AML-193 (cell line): ENCODE data around the gene PRMT3.
A peak's percentile ranks its signal among the peaks of the same experiment; 100 is the strongest.
"Not testable (repeated sequence)": the region's sequence is repeated elsewhere in the genome, so short reads cannot be mapped to it uniquely, and the experiment has no call there.

Experiments used
- DNase-seq, 2 experiments: peaks; one replicate each; lab custom pipeline; 2025; lab: John Stamatoyannopoulos, UW

PRMT3 gene

DNA sequence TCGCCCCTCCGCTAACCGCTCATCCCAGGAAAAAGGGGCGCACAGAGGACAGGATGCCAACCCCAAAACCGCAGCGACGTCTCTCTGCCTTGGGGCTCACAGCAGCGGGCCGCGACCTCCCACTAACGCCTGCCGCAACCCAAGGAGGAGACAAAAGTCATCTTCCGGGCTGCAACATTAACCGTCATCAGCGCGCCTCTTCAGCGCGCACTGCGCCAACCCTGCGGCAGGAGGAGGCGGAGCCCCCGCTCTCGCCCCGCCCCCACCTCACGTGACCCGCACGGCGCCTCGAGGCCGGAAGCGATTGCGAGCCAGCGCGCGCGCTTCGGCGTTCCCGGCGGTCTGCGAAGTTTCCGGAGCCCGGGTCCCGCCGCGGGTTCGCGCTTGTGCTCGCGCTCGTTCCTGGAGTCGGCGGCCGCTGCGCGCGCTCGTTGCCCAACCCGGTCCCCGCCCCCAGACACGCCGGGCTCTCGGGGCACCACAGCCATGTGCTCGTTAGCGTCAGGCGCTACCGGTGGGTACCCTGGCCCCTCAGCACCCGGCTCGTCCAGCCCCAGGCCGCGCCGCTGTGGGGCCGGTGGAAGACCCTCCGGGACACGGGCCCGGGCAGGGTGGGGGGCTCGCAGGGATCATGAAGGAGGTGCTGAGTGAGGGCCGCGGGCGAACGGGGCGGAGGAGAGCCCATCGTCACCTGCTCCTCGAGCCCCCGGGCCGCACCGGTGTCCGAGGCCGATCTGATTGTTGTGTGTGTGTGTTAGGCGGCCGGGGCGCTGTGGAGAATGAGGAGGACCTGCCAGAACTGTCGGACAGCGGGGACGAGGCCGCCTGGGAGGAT lies at the start of gene PRMT3:
Gene PRMT3 (plus strand): TSS at position 456 of the 835 bp plus-strand sequence. CDS start 31 bp downstream, at position 487.
- DNase-seq, result peak; percentile 85

DNA sequence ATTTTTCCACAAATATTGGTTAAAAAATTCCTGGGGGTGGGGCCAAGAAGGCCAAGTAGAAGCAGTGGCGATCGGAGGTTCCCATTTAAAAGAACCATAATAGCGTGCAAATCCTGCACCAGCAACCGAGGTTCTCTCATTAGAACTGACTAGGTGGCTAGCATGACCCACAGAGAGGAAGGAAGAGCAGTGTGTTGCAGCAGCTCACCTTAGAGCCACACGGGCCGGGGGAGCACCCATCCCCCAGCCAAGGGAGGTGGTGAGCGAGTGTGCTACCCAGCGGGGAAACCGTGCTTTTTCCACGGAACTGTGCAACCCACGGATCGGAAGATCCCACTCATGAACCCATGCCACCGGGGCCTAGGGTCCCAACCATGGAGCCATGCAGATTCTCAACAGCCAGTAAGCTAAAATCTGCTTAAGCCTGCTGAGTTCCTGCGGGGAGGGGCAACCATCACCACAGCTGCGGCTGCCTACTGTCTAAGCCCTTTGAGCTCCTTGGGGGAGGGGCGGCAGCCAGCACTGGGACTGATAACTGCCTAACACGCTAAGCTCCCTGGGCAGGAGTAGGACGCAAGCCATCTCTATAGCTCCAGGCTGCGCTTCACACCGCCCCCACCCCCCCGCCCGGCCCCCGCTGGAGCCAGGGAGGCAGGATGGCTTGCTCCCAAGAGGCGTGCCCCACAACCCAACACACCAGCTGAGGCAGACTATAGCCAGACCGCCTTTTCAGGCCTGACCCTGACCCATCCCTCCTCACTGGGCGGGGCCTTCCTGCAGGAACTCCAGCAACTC lies 45.0 kb upstream of the PRMT3 start:
- DNase-seq, result no peak

DNA sequence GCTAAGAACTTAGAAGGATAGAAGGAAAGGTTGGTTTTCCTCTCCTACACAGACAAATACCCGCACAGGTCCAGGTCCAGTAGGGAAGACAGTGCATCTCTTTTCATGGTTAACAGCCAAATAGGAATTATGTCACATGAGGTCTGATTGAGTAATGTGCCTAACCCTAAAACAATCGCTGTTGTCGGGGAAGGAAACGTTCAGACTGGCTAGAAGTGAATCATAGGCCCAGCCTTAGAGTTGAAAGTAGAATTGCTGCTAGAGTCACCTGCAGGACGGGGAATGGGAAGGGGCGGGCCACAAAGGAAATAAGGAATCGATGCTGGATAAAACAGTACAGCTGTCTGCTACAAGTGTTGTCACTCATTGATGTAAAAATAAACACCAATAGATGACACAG lies 36.4 kb upstream of the PRMT3 start:
- DNase-seq, result no peak

DNA sequence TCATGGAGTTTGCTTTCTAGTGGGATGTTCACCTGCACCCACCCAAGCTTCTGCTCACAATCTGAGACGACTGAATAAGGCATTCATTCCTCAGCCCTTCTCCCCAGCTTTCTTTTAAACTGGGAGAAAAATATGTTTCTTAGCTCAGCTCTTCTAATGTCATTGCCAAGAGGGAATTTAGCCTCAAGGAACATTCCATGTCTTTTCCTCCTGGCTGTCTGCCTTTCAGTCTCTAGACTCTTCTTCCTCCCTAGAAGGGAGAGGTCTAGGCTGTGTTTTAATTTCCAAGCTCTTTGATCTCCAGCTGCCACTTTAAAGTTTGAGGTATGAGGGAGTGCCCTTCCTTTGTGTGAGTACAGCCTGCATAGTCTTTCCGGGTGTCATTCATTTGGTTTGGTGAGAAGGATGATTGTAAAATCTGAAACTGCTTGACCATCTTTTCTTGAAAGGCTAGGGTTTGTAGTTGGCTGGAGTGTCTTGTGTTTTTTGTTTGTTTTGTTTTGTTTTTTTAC lies 35.7 kb upstream of the PRMT3 start:
- DNase-seq, result no peak

DNA sequence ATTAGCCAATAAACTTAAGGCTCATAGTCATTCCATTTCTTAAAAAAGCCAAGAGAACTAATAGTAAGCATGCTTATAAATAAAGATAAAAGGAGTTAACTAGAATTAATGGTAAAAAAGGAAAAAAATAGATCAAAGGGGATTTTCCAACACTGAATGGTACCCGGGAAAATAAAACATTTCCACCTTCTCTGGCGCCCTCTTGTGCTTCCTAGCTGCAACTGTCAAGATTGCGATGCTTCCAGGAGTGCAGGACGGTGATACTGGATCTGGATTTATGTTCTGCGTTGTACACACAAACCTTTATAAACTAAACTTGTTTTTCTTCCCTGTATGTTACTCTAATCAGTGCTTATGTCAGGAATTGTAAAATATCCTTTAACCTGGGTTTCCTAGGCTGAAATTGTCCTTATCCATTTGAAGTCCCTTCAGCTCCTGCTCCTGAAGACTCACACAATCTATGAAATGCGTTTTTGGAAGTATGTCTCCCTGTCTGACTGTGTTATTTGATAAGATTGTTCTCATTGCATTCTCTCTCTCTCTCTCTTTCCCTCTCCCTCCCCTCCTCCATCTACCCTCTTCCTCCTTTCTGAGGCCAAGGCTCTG lies 33.6 kb upstream of the PRMT3 start:
- peak in 1 of 2 experiments; percentile 33 for DNase-seq

DNA sequence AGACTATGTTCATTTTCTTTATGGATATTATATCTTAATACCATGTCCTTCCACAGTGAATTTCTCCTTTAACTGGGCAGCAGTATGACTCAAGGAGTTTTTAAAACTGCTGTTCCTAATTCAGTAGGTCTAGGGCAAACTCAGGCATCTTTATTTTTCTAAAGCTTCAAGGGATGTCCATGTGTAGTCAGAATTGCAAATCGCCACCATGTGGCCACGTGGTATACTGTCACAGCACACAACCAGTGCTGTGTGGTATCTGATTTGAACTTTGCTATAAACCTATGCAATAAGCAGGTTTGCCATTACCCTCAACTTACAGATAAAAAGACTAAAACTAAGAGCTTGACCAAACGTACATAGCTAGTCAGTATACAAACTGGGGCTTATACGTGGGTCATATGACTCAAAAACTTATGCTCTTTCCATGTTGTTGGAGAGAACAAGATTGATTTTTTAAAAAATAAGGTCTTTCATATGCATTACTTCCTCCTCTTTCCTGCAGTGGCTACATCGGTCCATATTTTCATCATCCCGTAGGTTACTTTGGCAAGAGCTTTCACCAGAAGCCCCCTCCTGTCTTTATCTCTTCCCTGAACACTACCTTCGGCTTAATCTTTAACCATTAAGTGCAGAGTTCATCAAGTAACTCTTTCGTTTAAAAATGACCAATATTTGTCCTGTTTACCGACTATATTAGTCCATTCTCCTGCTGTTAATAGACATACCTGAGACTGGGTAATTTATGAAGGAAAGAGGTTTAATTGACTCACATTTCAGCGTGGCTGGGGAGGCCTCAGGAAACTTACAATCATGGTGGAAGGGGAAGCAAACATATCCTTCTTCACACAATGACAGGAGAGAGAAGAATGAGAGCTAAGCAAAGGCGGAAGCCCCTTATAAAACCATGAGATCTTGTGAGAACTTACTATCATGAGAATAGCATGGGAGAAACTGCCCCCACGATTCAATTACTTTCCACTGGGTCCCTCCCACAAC lies 32.0 kb upstream of the PRMT3 start:
- DNase-seq, result peak; percentile 22 to 52

DNA sequence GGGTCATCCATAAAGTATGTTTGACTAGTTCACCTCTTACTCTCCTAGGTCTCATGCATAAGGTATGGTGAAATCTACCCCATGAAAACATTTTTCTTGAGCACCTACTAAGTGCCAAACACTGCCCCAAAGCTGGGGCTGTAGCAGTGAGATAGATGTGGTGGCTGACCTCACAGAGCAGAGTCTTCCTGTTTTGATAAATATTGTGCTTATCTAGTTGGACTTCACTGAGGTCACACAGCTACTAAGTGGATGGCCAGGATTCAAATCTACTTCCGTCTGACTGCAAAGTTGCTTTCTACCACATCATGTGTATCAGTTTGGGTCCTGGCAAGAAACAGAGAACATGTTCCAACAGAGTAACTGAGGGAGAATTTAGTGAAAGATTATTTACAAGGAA lies 30.4 kb upstream of the PRMT3 start:
- DNase-seq, result no peak

DNA sequence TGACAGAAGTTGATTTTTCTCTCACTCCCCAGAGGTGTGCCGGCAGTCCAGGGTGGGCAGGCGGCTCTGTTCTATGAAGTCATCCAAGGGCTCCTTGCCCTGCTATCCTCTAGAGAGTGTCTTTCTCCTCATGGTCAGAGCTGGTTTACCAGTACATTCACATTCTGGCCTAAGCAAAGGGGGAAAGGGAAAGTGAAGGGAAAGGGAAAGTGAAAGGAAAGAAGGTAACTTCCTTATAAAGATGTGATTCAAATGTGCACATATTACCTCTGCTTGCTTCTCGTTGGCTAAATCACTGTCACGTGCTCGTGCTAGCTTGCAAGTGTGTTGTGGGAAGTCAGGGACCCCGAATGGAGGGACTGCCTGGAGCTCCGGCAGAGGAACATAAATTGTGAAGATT lies 26.9 kb upstream of the PRMT3 start:
- DNase-seq, result peak; percentile 4 to 7

DNA sequence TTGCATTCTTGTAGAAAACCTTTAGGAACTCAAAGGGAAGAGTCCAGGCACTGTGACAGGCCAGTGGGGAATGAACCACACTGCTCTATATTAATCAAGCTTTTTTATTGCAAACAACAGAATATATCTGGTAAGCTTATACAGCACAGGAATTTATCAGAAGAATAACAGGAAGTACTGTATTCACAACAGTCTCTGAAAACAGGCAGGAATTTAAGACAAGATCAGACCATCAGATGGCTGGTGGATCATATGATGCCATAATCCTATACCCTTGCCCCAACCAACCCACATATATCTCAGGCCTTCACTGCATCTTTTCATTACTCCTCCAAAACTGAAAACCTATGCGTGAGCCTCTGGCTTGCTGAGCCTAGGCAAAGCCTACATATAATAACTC lies 25.0 kb upstream of the PRMT3 start:
- no peak for DNase-seq

DNA sequence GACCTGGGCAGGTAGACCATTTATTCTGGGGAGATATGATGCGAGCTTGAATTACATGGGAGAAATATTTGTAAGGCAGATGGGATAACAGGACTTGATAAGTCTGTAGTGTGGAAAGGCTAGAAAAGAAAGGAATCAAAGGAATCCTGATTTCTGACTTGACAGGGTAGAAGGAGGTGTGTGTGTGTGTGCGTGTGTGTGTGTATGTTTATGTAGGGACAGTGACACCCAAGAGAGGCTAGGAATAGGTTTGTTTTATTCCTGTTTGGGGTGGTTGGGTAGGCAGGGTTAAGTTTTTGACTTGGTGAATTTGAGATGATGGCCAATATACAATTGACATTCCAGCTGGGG lies 24.4 kb upstream of the PRMT3 start:
- DNase-seq, result no peak

DNA sequence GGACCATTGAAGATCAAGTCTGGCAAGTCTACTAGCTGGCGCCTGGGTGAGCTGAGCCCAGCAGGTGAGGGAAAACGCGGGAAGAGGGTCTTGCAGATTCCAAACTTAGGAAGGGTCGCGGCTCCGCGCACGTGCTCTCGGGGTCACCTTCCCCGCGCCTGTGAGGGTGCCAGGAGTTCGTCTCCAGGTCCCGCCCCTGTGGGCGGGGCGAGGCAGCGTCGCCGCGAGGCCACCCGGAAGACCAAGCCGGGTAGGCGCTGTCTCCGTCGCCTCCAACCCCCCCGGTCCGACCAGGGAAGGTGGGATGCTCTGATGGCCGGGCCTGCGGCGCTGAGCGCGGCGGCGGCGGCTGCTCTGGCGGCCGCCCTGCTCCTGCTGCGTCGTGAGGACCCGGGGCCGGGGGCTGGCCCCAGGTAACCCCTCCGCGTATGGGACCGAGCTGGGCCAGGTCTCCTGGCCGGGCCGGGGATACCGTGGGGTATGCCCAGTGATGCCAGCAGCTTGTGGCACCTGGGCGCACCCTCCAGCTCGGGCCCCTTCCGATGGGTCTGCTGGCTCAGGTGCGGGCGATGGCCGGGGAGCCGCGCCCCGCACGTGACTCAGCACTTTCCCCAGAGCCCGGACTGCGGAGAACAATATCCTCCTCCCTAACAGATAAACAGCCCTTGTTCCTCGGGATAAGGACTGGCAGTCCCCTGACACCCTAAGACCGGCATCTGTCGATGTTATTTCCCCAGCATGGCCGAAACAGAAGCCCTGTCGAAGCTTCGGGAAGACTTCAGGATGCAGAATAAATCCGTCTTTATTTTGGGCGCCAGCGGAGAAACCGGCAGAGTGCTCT lies 23.8 kb upstream of the PRMT3 start, which contains the start of gene HTATIP2:
Gene HTATIP2 (plus strand): TSS at position 215 of the 841 bp plus-strand sequence. CDS start 524 bp downstream, at position 739.
- peak in 1 of 2 experiments; percentile 23 for DNase-seq

DNA sequence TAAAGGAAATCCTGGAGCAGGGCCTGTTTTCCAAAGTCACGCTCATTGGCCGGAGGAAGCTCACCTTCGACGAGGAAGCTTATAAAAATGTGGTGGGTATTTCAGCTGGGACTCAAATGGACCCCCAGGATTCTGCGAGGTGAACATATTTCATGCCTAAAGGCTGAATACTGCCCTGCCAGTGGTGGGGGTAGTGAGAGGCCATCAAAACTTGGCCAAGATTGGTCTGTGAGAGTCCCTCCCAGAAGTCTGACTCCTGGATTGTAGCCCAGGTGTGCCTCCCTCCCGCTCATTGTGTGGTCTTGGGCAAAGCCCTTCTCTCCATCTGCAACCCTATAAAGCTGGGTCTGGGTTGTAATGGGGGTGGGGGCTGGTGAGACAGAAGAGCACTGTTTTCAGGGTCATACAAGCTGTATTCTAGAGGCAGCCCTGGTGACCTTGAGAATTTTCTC lies 23.1 kb upstream of the PRMT3 start:
- DNase-seq, result no peak

DNA sequence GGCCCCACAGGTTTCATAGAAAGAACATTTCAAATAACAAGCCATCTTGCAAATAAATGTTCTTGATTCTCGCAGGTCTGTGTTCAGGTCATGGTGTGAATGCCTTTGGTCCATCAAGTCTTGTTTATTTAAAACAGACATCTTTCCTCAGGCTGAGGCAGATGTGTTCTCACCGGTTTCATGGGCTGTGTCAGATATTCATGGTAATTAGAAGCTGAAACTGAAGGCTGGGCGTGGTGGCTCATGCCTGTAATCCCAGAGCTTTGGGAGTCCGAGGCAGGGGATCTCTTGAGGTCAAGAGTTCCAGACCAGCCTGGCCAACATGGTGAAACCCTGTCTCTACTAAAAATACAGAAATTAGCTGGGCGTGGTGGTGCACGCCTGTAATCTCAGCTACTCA lies 22.1 kb upstream of the PRMT3 start:
- not testable (repeated sequence) for DNase-seq

DNA sequence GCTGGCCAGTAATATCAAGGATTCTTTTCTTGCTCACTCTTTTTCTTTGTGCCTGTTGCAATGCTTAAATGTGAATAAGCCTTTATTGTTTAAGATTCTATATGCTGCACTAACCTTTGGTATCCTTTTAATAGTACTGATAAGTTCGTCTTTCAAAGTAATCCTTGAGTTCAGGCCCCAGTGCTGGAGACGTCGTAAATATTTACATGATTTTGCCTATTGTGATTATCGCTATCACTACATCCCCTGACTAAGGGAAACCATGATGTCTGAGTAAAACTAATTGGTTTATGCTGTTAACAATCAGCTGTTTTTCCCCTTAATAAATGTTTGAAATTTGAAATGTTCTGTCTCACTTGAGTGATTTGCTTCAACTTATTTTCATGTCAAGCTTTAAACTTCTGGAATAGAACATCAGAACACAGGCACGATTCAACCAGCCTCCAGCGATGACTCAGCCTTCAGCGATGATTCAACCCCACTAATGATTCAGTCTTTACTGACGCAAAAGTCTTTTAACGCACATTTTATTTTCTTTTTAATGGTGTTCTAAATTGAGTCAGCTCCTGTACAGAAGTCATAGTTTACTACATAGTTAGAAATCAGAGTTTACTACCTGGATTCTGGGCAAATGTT lies 20.1 kb upstream of the PRMT3 start:
- DNase-seq, result peak in 1 of 2 experiments; percentile 8

DNA sequence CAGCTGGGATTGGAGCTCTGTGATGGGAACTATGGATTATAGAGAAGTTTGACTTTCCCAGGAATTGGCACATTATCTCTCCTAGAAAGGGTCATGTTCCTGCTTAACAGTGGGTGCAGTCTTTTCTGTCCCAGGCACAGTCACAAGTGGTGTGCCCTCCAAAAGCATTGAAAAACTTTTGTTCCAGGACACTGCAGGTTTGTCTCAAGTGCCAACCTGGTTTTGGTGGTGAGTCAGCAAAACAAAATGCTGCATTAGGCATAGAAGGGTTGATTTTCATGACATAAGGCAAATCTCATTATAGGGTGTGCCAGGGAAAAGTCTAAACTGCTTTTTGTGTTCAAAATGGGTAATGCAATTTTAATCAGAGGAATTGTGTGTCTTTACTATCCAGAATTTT lies 19.1 kb upstream of the PRMT3 start:
- no peak for DNase-seq

DNA sequence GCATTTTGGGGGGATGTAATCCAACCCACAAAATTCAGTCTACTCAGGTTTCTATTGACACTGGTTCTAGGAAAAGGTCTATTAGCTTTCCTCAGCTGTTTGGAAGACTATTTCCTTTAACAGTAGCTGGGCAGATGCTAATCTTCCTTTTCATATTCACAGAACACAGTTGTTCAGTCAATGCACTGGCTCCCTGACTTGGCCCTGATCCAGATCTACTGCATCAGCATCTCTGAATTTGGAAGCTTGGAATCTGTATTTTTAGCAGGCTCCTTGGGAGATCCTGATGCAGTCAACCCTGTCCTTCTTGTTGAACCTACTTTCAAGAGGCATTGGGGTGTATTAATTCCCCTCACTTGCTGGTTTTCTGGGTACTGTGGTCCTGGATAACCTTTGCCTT lies 17.7 kb upstream of the PRMT3 start:
- no peak for DNase-seq

DNA sequence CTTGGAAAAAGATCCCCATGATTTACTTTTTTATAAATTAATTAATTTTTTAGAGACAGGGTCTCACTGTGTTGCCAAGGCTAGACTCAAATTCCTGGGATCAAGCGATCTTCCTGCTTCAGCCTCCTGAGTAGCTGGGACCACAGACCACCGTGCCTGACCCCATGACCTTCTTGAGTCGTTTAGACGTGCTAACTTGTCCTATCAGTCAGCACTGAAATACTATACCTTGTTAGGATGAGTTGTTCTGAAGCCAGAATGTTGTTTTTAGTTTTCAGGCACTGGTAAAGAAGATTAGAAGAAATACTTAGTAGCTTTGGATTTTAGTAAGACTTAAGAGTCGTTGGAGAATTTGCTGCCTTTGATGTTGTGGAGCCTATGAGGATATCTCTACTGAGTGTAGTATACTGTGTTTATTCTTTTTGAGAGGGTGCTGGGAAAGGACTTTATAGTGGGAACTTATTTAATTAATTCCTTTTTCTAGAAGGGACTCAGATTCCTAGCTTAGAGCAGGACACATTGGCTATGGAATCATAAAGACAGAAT lies 15.4 kb upstream of the PRMT3 start:
- DNase-seq, result no peak

DNA sequence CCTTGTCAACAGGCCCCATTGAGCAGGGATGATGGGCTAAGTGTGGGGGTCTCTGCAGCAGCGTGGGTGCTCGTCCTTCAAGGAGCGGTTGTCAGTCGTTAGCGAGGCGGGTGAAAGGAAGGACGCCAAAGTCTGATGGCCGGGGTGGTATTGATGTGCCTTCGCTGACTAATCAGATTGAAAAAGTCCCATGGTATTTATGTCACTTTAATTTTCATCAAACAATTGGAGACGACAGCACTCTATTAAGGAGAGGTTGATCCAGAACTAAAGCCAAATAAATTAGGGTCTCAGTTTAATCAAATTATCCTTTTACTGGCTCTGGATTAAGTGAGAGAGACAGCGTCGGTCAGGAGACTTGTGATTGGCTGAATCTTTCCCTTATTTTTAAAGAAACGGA lies 14.4 kb upstream of the PRMT3 start:
- DNase-seq, result no peak

DNA sequence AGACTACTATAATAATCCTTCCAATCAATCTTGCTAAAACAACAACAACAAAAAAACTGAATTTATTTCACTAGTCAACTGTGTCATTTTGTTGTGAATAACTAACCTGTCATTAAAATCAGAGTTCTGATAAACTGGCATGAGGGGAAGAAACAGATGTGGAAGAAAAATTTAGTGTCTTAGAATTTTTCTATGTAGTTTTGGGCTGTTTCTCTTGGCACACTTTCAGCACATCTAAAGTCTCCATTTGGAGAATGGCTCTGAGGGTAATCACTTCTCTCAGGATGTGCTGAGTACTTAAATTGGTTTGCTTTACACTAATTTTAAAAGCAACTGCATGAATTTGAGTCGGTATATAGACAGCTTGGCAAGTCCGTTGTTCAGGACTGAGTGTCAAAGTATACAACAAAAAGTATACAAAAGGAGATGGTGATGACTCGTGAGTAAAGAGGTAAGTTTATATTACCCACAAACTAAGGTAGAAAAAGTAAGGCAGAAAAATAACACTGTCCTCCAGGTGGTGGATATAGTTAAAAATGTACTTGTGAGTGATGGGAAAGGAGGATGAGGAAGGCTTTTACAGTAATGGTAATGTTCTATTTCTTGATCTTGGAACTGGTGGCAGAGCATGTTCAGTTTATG lies 13.8 kb upstream of the PRMT3 start:
- DNase-seq, result no peak
